Gastroesophageal sphincter (tissue), 3 donors: Measurements from ENCODE around the gene ZBTB17.
"Not testable (repeated sequence)": the region's sequence is repeated elsewhere in the genome, so short reads cannot be mapped to it uniquely, and the experiment has no call there.

ENCODE experiments used
- CTCF ChIP-seq, 4 experiments: fragments of 200-600 bp in 2 of 4; fragments of 450-650 bp in 2 of 4; sonication (generic) in 1 of 4; IDR thresholded peaks; one replicate each; pipeline ENCODE4 v1.5.1; 2017 to 2019; ENCODE audit warnings: antibody characterized with exemption in 4 of 4, mild to moderate bottlenecking in 2 of 4, moderate library complexity in 2 of 4
- EP300 ChIP-seq: sonication (generic); formaldehyde crosslinking; IDR thresholded peaks from one replicate; pipeline ENCODE4 v1.6.1; 2017; ENCODE audit warnings: antibody characterized with exemption, mild to moderate bottlenecking
- POLR2A ChIP-seq, 2 donors: fragments of 450-650 bp; IDR thresholded peaks; one replicate each; pipeline ENCODE4 v1.6.1; 2017; ENCODE audit warnings: antibody characterized with exemption in 2 of 2, mild to moderate bottlenecking in 2 of 2, moderate library complexity in 1 of 2
- POLR2AphosphoS5 ChIP-seq: sonication (generic); formaldehyde crosslinking; IDR thresholded peaks from one replicate; pipeline ENCODE4 v1.6.1; 2017; ENCODE audit warnings: antibody characterized with exemption

GRCh38 chr1:15913607-15914006, 62.3 kb downstream of the ZBTB17 start:
- not testable (repeated sequence) for TF ChIP-seq CTCF (IDR thresholded peaks at IDR 0.05); POLR2A (IDR thresholded peaks at IDR 0.05); POLR2AphosphoS5; EP300
